Kidney tubule cell (primary cell): Measurements from ENCODE around the gene NEURL1.
"Not testable (repeated sequence)": the region's sequence is repeated elsewhere in the genome, so short reads cannot be mapped to it uniquely, and the experiment has no call there.

Source experiments
- DNase-seq: peaks from one replicate; pipeline ENCODE4 v3.0.0-alpha.2; 2018; ENCODE audit warnings: low spot score

Gene NEURL1

GRCh38 chr10:103463499-103463898, 30.0 kb upstream of the NEURL1 start:
- DNase-seq, result peak; percentile 62

- DNase-seq, result no peak
These were observed 27.9 kb upstream of the NEURL1 start for GRCh38 chr10:103465411-103466179.

GRCh38 chr10:103466734-103467133, 26.8 kb upstream of the NEURL1 start:
- DNase-seq, result no peak

GRCh38 chr10:103467406-103467805, 26.1 kb upstream of the NEURL1 start:
- DNase-seq, result no peak

- DNase-seq, result no peak
These were observed 24.3 kb upstream of the NEURL1 start for GRCh38 chr10:103469201-103469600.

GRCh38 chr10:103470761-103471653, 22.5 kb upstream of the NEURL1 start:
- no peak for DNase-seq

- DNase-seq, result no peak
These were observed 21.5 kb upstream of the NEURL1 start for GRCh38 chr10:103472005-103472404.

- peak; percentile 35 for DNase-seq
These were observed 20.2 kb upstream of the NEURL1 start for GRCh38 chr10:103473261-103473671.

- DNase-seq, result no peak
These were observed 19.4 kb upstream of the NEURL1 start for GRCh38 chr10:103474077-103474476.

- no peak for DNase-seq
These were observed 18.1 kb upstream of the NEURL1 start for GRCh38 chr10:103475437-103475836.

- peak; percentile 34 for DNase-seq
These were observed 17.3 kb upstream of the NEURL1 start for GRCh38 chr10:103476046-103476768.

- DNase-seq, result no peak
These were observed 14.8 kb upstream of the NEURL1 start for GRCh38 chr10:103478671-103479070.

- DNase-seq, result peak; percentile 47
These were observed 14.4 kb upstream of the NEURL1 start, which contains the start of gene CALHM3 for GRCh38 chr10:103479135-103479534. Gene CALHM3, minus strand, starts transcription at chr10:103479240. Its CDS starts 208 bp downstream, at chr10:103479032.

- no peak for DNase-seq
These were observed 13.0 kb upstream of the NEURL1 start for GRCh38 chr10:103480521-103480920.

- DNase-seq, result peak; percentile 61
These were observed 11.5 kb upstream of the NEURL1 start for GRCh38 chr10:103481974-103482531.

GRCh38 chr10:103486635-103487409, 6.7 kb upstream of the NEURL1 start:
- not testable (repeated sequence) for DNase-seq

- DNase-seq, result no peak
These were observed 6.1 kb upstream of the NEURL1 start for GRCh38 chr10:103487410-103487708.

- DNase-seq, result no peak
These were observed 2.6 kb upstream of the NEURL1 start for GRCh38 chr10:103490986-103491314.

GRCh38 chr10:103491729-103492364, 1.7 kb upstream of the NEURL1 start:
- DNase-seq, result peak; percentile 92

- no peak for DNase-seq
These were observed 747 bp upstream of the NEURL1 start for GRCh38 chr10:103492655-103493261.
